ENCODE measurements around the gene AGPAT3.

Gene AGPAT3

DNA sequence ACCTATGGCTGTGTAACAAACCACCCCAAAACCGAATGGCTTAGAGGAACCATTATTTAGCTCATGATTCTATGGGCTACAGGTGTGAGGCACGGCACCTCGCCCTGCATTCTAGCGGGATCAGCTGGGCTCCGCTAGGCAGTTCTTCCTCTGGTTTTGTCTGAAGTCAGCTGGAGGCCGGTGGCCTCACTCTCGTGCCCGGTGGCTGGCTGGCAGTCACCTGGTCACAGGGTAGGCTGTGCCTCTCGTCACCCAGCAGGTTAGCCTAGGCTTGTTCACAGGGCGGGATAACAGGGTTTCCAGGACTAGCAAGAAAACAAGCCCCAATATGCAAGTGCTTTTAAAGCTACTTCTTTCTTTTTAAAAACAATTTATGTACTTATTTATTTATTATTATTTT is 16.3 kb upstream of the AGPAT3 start:
- H3K9me3 ChIP-seq (ENCODE audit: control insufficient read depth in 5 of 5, low read length in 5 of 5) = no peaks in the 10 kb centered on the region
- no peak overlapping the region for H3K4me3 ChIP-seq (ENCODE audit: low read depth in 1 of 5, low read length in 5 of 5)

DNA sequence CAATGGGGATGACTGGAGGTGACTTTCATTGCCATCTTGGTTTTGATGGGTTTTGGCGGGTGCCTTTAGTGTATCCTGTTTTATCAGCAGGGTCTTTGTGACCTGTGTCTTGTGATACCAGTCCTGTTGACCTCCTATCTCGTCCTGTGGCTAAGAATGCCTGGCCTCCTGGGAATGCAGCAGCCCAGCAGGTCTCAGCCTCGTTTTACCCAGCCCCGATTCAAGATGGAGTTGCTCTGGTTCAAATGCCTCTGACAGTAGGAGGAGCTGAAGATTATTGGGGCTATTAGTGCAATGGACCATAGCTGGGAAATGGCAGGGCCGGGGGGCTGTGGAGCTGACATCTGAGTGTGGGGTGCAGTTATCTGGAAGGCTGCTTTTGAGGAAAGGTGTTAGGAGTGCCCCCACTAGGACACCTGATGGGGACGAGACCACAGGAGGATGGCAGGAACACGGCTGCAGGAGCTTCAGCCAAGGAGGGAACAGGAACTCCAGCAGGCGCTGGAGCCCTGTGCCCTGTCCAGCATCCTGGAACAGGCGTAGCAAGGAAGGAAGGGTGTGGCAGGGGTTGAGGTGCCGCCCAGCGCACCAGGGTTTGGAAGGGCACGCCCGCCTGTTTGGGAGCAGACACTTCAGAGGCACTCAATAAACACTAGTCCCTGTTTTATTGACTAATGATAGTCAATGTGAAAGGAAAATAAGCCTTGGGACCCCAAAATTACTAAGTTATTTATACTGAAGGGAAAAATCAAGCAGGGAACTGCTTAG is 15.3 kb upstream of the AGPAT3 start:
- Histone ChIP-seq H3K36me3 (ENCODE audit: control insufficient read depth in 5 of 5, insufficient read depth in 5 of 5, low read length in 5 of 5) (no peaks in the 10 kb centered on the region), H3K4me1 (ENCODE audit: control insufficient read depth in 5 of 5, insufficient read depth in 5 of 5, low read length in 5 of 5) (peaks cover 0 to 8% (median 0%) of the 10 kb centered on the region in 5 donors), H3K9me3 (ENCODE audit: control insufficient read depth in 5 of 5, low read length in 5 of 5) (no peaks in the 10 kb centered on the region), H3K27me3 (ENCODE audit: control insufficient read depth in 5 of 5, insufficient read depth in 4 of 5, low read length in 5 of 5) (peaks cover 0 to 5% (median 2%) of the 10 kb centered on the region in 5 donors), H3K4me3 (ENCODE audit: low read depth in 1 of 5, low read length in 5 of 5) (no peak overlapping the region), H3K27ac (ENCODE audit: low read depth, low read length) (no peak overlapping the region), H3K9ac (ENCODE audit: low read length in 5 of 5) (no peak overlapping the region)

More for the DNA sequence above, 16.3 kb upstream of the AGPAT3 start:
- Histone ChIP-seq H3K27ac (ENCODE audit: low read depth, low read length) (no peak overlapping the region), H3K36me3 (ENCODE audit: control insufficient read depth in 5 of 5, insufficient read depth in 5 of 5, low read length in 5 of 5) (no peaks in the 10 kb centered on the region), H3K27me3 (ENCODE audit: control insufficient read depth in 5 of 5, insufficient read depth in 4 of 5, low read length in 5 of 5) (peaks cover 0 to 4% (median 0%) of the 10 kb centered on the region in 5 donors), H3K4me1 (ENCODE audit: control insufficient read depth in 5 of 5, insufficient read depth in 5 of 5, low read length in 5 of 5) (peaks cover 0 to 8% (median 0%) of the 10 kb centered on the region in 5 donors), H3K9ac (ENCODE audit: low read length in 5 of 5) (no peak overlapping the region)

DNA sequence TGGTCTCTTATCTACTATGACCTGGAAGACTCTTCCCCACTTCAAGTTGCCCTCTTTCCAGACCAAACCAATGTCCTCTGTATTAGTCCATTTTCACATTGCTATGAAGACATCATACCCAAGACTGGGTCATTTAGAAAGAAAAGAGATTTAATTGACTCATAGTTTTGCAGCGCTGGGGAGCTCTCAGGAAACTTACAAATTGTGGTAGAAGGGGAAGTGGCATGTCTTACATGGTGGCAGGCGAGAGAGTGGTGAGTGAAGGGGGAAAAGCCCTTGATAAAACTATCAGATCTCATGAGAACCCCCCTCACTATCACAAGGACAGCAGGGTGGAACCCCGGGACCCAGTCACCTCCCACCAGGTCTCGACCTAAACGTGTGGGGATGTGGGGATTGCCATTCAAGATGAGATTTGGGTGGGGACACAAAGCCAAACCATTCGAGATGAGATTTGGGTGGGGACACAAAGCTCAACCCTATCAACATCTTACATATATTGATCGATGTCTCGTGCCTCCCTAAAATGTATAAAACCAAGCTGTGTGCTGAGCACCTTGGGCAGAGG is 14.2 kb upstream of the AGPAT3 start:
- H3K4me3 ChIP-seq (ENCODE audit: low read depth in 1 of 5, low read length in 5 of 5) = no peak overlapping the region
- H3K9ac ChIP-seq (ENCODE audit: low read length in 5 of 5) = no peak overlapping the region
- H3K27me3 ChIP-seq (ENCODE audit: control insufficient read depth in 5 of 5, insufficient read depth in 4 of 5, low read length in 5 of 5) = peaks cover 0 to 7% (median 5%) of the 10 kb centered on the region in 5 donors
- H3K4me1 ChIP-seq (ENCODE audit: control insufficient read depth in 5 of 5, insufficient read depth in 5 of 5, low read length in 5 of 5) = peaks cover 0 to 8% (median 0%) of the 10 kb centered on the region in 5 donors
- no peaks in the 10 kb centered on the region for H3K9me3 ChIP-seq (ENCODE audit: control insufficient read depth in 5 of 5, low read length in 5 of 5)
- no peak overlapping the region for H3K27ac ChIP-seq (ENCODE audit: low read depth, low read length)
- H3K36me3 ChIP-seq (ENCODE audit: control insufficient read depth in 5 of 5, insufficient read depth in 5 of 5, low read length in 5 of 5) = no peaks in the 10 kb centered on the region

DNA sequence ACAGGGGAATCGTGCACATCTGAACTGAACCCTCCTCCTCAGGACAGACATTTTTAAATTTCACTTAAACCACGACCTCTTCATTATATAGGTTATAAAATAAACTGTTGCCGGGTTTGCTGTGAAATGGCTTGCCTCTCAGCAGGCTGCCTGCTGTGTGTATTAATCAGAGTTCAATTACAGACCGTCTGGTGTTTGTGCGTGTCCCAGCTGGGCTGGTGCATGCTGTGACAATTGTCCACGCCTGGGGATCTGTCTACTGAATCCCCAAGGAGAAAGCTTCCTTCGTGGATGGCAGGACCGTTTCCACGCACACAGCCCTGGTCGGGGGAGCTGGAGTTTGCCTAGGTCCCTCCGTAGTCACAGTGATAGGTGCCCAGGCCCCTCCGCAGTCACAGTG is 13.4 kb upstream of the AGPAT3 start:
- Histone ChIP-seq H3K9me3 (ENCODE audit: control insufficient read depth in 5 of 5, low read length in 5 of 5) (no peaks in the 10 kb centered on the region), H3K27me3 (ENCODE audit: control insufficient read depth in 5 of 5, insufficient read depth in 4 of 5, low read length in 5 of 5) (peaks cover 0 to 8% (median 5%) of the 10 kb centered on the region in 5 donors), H3K9ac (ENCODE audit: low read length in 5 of 5) (no peak overlapping the region), H3K4me3 (ENCODE audit: low read depth in 1 of 5, low read length in 5 of 5) (no peak overlapping the region), H3K4me1 (ENCODE audit: control insufficient read depth in 5 of 5, insufficient read depth in 5 of 5, low read length in 5 of 5) (peaks cover 0 to 8% (median 0%) of the 10 kb centered on the region in 5 donors), H3K36me3 (ENCODE audit: control insufficient read depth in 5 of 5, insufficient read depth in 5 of 5, low read length in 5 of 5) (no peaks in the 10 kb centered on the region), H3K27ac (ENCODE audit: low read depth, low read length) (no peak overlapping the region)

DNA sequence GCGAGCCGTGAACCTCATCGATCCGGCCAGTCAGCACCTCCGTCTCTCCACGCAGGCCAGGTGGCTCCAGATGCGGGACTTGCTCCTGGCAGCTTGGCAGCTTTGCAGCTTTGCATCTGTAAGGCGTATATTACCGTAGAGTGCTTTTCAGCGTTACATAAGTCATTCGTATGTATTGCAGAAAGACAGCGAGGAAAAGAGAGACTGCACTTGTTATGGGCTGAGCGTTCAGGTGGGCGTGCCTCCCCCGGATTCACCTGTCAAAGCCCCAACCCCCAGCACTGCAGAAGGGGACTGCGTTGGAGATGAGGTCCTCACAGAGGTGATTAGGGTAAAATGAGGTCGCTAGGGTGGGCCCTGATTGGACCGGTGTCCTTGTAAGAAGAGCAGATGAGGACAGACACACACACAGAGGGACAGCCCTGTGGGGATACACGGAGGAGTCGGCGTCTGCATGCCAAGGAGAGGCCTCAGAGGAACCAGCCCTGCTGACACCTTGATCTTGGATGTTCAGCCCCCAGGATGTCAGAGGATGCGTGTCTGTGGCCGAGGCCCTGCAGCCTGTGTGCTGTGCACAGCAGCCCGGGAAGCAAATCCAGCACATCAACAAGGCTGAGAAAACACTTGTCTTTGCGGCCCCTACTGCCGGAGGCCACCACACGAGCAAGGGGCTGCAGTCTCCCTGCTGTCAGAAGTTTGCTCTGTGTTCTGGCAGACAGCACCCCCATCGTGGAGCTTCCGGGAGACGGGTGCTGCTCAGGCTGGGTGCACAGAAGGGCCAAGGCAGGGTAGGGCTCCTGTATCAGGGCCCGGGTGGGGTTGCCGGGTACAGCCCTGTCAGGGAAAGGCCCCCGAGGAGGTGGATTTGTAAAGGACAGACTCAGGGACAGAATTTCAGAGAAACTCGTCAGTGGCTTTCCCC is 10.9 kb upstream of the AGPAT3 start:
- Histone ChIP-seq H3K27me3 (ENCODE audit: control insufficient read depth in 5 of 5, insufficient read depth in 4 of 5, low read length in 5 of 5) (peaks cover 0 to 8% (median 5%) of the 10 kb centered on the region in 5 donors), H3K36me3 (ENCODE audit: control insufficient read depth in 5 of 5, insufficient read depth in 5 of 5, low read length in 5 of 5) (no peaks in the 10 kb centered on the region)

DNA sequence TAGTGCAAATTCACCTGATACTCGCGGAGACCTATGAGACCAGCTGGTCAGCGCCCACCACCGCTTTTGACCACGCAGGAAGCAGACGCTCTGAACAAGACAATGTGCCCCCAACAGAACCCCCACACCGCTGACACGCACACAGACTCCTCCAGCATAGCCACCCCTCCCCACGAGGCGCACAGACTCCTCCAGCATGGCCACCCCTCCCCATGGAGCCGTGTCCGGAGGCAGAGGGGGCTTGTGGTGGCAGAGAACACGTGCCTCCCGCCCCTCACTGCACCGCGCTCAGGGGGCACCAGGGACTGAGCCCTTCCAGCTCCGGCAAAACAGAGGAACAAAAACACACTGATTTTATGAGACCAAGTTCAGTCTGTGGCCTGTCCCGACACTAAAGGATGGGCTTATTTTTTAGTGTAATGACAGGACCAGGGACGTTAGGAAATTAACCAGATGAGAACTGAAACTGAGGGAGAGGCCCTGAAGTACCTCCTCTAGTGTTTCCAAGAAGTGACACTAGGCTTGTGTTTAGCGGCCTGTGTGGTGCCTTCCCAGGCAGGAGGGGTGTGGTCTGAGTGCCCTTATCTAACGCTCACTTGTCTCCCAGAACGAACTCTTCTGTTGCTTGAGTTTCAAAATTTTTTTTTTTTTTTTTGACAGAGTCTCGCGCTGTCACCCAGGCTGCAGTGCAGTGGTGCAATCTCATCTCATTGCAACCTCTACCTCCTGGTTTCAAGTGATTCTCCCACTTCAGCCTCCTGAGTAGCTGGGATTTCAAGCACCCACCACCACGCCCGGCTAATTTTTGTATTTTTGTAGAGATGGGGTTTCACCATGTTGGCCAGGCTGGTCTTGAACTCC is 10.0 kb upstream of the AGPAT3 start:
- H3K27ac ChIP-seq (ENCODE audit: low read depth, low read length) = no peak overlapping the region
- H3K27me3 ChIP-seq (ENCODE audit: control insufficient read depth in 5 of 5, insufficient read depth in 4 of 5, low read length in 5 of 5) = peaks cover 0 to 8% (median 5%) of the 10 kb centered on the region in 5 donors
- H3K4me1 ChIP-seq (ENCODE audit: control insufficient read depth in 5 of 5, insufficient read depth in 5 of 5, low read length in 5 of 5) = peaks cover 0 to 2% (median 1%) of the 10 kb centered on the region in 5 donors
- no peak overlapping the region for H3K4me3 ChIP-seq (ENCODE audit: low read depth in 1 of 5, low read length in 5 of 5)
- H3K36me3 ChIP-seq (ENCODE audit: control insufficient read depth in 5 of 5, insufficient read depth in 5 of 5, low read length in 5 of 5) = no peaks in the 10 kb centered on the region
- no peaks in the 10 kb centered on the region for H3K9me3 ChIP-seq (ENCODE audit: control insufficient read depth in 5 of 5, low read length in 5 of 5)
- no peak overlapping the region for H3K9ac ChIP-seq (ENCODE audit: low read length in 5 of 5)

More for the DNA sequence above, 10.9 kb upstream of the AGPAT3 start:
- peaks cover 0 to 8% (median 0%) of the 10 kb centered on the region in 5 donors for H3K4me1 ChIP-seq (ENCODE audit: control insufficient read depth in 5 of 5, insufficient read depth in 5 of 5, low read length in 5 of 5)
- no peak overlapping the region for H3K9ac ChIP-seq (ENCODE audit: low read length in 5 of 5)
- no peak overlapping the region for H3K4me3 ChIP-seq (ENCODE audit: low read depth in 1 of 5, low read length in 5 of 5)
- H3K27ac ChIP-seq (ENCODE audit: low read depth, low read length) = no peak overlapping the region
- no peaks in the 10 kb centered on the region for H3K9me3 ChIP-seq (ENCODE audit: control insufficient read depth in 5 of 5, low read length in 5 of 5)

DNA sequence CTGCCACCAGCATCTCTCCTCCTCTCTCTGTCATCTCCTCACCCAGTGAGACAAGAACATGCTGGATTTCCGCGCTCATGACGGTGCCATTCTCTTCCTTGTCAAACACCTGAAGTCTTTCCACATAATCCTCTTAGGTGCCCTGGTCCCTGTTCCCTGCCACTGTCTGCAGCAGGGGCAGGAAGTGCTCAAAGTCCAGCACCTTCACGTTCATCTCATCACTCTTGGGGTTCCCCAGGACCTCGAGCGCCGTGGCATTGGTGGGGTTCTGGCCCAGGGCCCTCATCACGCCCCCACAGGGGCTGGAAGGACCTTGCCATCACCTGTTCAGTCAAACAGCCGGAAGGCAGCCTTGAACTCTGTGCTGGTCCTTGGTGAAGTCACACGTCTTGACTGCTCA is 9.1 kb upstream of the AGPAT3 start:
- Histone ChIP-seq H3K27me3 (ENCODE audit: control insufficient read depth in 5 of 5, insufficient read depth in 4 of 5, low read length in 5 of 5) (peaks cover 0 to 8% (median 5%) of the 10 kb centered on the region in 5 donors), H3K9me3 (ENCODE audit: control insufficient read depth in 5 of 5, low read length in 5 of 5) (no peaks in the 10 kb centered on the region), H3K4me1 (ENCODE audit: control insufficient read depth in 5 of 5, insufficient read depth in 5 of 5, low read length in 5 of 5) (peaks cover 0 to 9% (median 6%) of the 10 kb centered on the region in 5 donors), H3K27ac (ENCODE audit: low read depth, low read length) (no peak overlapping the region), H3K36me3 (ENCODE audit: control insufficient read depth in 5 of 5, insufficient read depth in 5 of 5, low read length in 5 of 5) (no peaks in the 10 kb centered on the region), H3K9ac (ENCODE audit: low read length in 5 of 5) (no peak overlapping the region), H3K4me3 (ENCODE audit: low read depth in 1 of 5, low read length in 5 of 5) (no peak overlapping the region)

DNA sequence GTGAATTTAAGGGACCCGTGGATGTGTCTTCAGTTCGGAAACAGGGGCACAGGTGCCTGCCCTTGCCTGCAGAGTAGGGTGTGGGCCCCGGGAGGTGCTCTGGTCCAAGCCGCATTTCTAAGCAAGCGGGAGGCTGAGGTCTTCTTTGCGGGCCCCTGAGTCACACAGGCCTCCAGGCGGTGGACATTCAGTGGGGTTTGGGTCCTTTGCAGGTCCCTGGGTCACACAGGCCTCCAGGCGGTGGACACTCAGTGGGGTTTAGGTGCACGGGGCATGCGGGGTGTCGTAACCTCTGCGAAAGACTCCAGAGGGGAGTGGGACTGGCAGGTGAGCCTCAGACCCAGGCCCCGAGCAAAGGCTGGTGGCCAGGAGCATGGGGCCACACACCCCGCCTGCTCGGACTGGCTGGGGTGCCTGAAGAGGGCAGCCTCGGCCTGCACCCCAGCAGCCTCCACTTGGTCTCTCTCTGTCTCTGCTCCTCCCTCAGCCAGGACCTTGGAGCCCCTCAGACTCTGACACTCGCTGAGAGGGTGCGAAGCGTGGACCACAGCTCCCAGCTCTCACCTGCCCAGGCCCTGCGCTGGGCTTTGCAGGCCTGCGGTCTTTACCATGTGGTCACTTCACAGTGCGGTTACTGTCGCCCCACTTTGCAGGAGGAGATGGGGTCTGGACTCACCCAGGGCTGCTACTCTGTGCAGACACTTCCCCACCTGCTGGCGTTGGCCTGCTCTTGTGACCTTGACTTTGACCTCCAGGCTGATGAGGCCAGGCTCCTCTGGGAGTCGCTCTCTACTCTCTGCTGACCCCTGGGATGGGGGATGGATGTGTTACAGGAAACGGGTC is 6.0 kb upstream of the AGPAT3 start:
- Histone ChIP-seq H3K4me3 (ENCODE audit: low read depth in 1 of 5, low read length in 5 of 5) (no peak overlapping the region), H3K27me3 (ENCODE audit: control insufficient read depth in 5 of 5, insufficient read depth in 4 of 5, low read length in 5 of 5) (peaks cover 0 to 8% (median 0%) of the 10 kb centered on the region in 5 donors), H3K4me1 (ENCODE audit: control insufficient read depth in 5 of 5, insufficient read depth in 5 of 5, low read length in 5 of 5) (peaks cover 1 to 19% (median 10%) of the 10 kb centered on the region in 5 donors), H3K27ac (ENCODE audit: low read depth, low read length) (no peak overlapping the region), H3K9ac (ENCODE audit: low read length in 5 of 5) (no peak overlapping the region), H3K9me3 (ENCODE audit: control insufficient read depth in 5 of 5, low read length in 5 of 5) (no peaks in the 10 kb centered on the region), H3K36me3 (ENCODE audit: control insufficient read depth in 5 of 5, insufficient read depth in 5 of 5, low read length in 5 of 5) (no peaks in the 10 kb centered on the region)

All from subcutaneous abdominal adipose tissue (tissue), 5 donors.